Stimulated activated memory B cell treated with anti-CD40 and anti-IgM and Interleukin-4, amounts not matched to agents 10 μg/mL and 1 μg/mL and 100 μg/mL, for 72 hours (primary cell): ENCODE results near the gene IPMK.
"Not testable (repeated sequence)": the region's sequence is repeated elsewhere in the genome, so short reads cannot be mapped to it uniquely, and the experiment has no call there.

Experiments
- ATAC-seq: fragments of 150-1000 bp; cut with Tn5 transposase; 2 replicates; pipeline ENCODE4 v1.10.0; 2021
- H3K27ac Mint-ChIP-seq: one replicate; pipeline ENCODE4 v1.8.0; 2022; ENCODE audit warnings: mild to moderate bottlenecking, mixed read lengths
- H3K27me3 Mint-ChIP-seq: one replicate; pipeline ENCODE4 v1.8.0; 2022; ENCODE audit warnings: mixed read lengths
- H3K36me3 Mint-ChIP-seq: one replicate; pipeline ENCODE4 v1.8.0; 2022; ENCODE audit warnings: mixed read lengths
- H3K4me1 Mint-ChIP-seq: one replicate; pipeline ENCODE4 v1.8.0; 2022; ENCODE audit warnings: mixed read lengths
- H3K4me3 Mint-ChIP-seq: one replicate; pipeline ENCODE4 v1.8.0; 2022; ENCODE audit warnings: mild to moderate bottlenecking, moderate library complexity, mixed read lengths
- H3K9me3 Mint-ChIP-seq: one replicate; pipeline ENCODE4 v1.8.0; 2022; ENCODE audit warnings: mixed read lengths

IPMK gene

DNA sequence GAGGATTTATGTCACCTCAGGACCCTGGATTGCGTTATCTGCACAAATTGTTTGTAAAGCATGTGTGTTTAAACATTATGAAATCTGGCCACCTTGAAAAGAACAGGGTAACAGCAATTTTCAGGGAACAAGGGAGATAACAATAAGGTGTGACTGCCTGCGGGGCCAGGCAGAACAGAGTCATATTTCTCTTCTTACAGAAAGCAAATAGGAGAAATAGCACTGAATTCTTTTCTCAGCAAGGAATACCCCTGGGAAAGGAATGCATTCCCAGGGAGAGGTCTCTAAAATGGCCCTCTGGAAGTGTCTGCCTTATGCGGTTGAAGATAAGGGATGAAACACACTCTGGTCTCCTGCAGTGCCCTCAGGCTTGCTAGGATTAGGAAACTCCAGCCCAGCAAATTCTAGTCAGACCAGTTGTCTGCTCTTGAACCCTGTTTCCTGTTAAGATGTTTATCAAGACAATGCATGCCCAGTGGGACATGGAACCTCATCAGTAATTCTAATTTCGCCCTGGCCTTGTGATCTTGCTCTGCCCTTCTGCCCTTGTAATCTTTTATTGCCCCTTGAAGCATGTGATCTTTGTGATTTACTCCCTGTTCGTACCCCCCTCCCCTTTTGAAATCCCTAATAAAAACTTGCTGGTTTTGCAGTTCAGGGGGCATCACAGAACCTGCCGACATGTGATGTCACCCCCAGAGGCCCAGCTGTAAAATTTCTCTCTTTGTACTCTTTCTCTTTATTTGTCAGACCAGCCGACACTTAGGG lies 11.5 kb downstream of the IPMK start:
- not testable (repeated sequence) for H3K4me3 Mint-ChIP-seq, H3K27ac Mint-ChIP-seq, H3K9me3 Mint-ChIP-seq, H3K27me3 Mint-ChIP-seq, ATAC-seq
- Mint-ChIP-seq H3K36me3 (peaks cover 19% of the 10 kb centered on the region), H3K4me1 (peaks cover 37% of the 10 kb centered on the region)

DNA sequence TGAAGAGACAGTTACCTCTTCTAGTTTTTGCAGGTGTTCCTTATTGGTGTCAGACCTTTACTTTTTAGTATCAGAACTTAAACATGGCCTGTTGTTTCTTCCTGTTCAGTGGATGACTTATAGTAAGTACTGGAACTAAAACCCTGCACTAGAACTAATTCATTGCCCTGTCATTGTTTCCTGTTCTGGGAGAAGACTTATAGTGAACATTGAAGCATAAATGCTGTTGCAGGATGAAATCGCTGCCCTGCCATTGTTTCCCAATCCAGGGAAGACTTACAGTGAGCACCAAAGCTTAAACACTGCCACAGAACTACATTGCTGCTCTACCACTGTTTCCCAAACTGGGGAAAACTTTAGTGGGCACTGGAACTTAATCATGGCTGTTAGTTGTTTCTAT lies 13.1 kb downstream of the IPMK start:
- no peak for ATAC-seq
- Mint-ChIP-seq H3K4me1 (peaks cover 33% of the 10 kb centered on the region), H3K9me3 (peaks cover 3% of the 10 kb centered on the region), H3K36me3 (peaks cover 19% of the 10 kb centered on the region), H3K4me3 (no peak overlapping the region), H3K27ac (no peak overlapping the region), H3K27me3 (no peaks in the 10 kb centered on the region)

DNA sequence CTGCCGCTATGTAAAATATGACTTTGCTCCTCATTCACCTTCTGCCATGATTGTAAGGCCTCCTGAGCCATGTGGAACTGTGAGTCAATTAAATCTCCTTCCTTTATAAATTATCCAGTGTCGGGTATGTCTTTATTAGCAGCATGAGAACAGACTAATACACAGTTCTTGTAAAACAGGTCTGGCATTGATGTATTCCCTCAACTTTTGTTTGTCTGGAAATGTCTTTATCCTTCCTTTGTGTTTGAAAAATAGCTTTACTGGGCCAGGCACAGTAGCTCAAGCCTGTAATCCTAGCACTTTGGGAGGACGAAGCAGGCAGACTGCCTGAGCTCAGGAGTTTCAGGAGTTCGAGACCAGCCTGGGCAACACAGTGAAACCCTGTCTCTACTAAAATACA lies 14.5 kb downstream of the IPMK start:
- H3K4me1 Mint-ChIP-seq, result peaks cover 27% of the 10 kb centered on the region
- H3K27ac Mint-ChIP-seq, result no peak overlapping the region
- ATAC-seq, result no peak
- no peak overlapping the region for H3K4me3 Mint-ChIP-seq
- H3K27me3 Mint-ChIP-seq, result no peaks in the 10 kb centered on the region
- H3K9me3 Mint-ChIP-seq, result peaks cover 5% of the 10 kb centered on the region
- H3K36me3 Mint-ChIP-seq, result peaks cover 18% of the 10 kb centered on the region

DNA sequence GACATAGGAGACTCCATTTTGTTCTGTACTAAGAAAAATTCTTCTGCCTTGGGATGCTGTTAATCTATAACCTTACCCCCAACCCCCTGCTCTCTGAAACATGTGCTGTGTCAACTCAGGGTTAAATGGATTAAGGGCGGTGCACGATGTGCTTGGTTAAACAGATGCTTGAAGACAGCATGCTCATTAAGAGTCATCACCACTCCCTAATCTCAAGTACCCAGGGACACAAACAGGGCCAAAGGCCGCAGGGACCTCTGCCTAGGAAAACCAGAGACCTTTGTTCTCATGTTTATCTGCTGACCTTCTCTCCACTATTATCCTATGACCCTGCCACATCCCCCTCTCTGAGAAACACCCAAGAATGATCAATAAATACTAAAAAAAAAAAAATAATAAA lies 23.0 kb downstream of the IPMK start:
- H3K4me1 Mint-ChIP-seq, result peaks cover 43% of the 10 kb centered on the region
- peaks cover 41% of the 10 kb centered on the region for H3K36me3 Mint-ChIP-seq
- H3K27ac Mint-ChIP-seq, H3K27me3 Mint-ChIP-seq, H3K9me3 Mint-ChIP-seq, H3K4me3 Mint-ChIP-seq, ATAC-seq: not testable (repeated sequence)

DNA sequence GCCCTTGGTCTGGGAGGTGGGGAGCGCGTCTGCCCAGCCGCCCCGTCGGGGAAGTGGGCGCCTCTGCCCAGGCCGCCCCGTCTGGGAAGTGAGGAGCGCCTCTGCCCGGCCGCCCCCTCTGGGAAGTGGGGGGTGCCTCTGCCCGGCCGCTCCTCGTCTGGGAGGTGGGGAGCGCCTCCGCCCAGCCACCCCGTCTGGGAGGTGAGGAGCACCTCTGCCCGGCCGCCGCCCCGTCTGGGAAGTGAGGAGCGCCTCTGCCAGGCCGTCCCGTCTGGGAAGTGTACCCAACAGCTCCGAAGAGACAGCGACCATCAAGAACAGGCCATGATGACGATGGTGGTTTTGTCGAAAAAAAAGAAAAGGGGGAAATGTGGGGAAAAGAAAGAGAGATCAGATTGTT lies 23.5 kb downstream of the IPMK start:
- H3K4me1 Mint-ChIP-seq, result peaks cover 47% of the 10 kb centered on the region

DNA sequence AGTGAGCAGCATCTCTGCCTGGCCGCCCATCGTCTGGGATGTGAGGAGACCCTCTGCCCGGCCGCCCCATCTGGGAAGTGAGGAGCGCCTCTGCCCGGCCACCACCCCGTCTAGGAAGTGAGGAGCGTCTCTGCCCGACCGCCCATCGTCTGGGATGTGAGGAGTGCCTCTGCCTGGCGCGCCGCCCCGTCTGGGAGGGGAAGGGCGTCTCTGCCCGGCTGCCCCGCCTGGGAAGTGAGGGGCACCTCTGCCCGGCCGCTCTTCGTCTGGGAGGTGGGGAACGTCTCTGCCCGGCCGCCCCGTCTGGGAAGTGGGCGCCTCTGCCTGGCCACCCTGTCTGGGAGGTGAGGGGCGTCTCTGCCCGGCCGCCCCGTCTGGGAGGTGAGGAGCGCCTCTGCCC lies 23.9 kb downstream of the IPMK start:
- H3K27ac Mint-ChIP-seq, H3K9me3 Mint-ChIP-seq, H3K27me3 Mint-ChIP-seq, H3K4me3 Mint-ChIP-seq, ATAC-seq: not testable (repeated sequence)
- Mint-ChIP-seq H3K36me3 (peaks cover 40% of the 10 kb centered on the region), H3K4me1 (peaks cover 49% of the 10 kb centered on the region)

More for the DNA sequence above, 23.5 kb downstream of the IPMK start:
- H3K36me3 Mint-ChIP-seq, result peaks cover 41% of the 10 kb centered on the region
- H3K27me3 Mint-ChIP-seq, ATAC-seq, H3K9me3 Mint-ChIP-seq, H3K27ac Mint-ChIP-seq, H3K4me3 Mint-ChIP-seq: not testable (repeated sequence)

DNA sequence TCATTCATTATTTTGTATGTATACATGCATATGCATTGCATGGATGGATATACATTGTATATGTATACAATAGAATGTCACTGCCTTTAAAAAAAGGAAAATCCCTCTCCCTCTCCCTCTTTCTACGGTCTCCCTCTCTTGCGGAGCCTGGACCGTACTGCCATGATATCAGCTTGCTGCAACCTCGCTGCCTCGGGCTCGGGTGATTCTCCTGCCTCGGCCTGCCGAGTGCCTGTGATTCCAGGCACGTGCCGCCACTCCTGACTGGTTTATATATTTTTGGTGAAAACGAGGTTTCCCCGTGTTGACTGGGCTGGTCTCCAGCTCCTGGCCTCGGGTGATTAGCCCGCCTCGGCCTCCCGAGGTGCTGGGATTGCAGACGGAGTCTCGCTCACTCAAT lies 24.4 kb downstream of the IPMK start:
- Mint-ChIP-seq H3K36me3 (peaks cover 35% of the 10 kb centered on the region), H3K4me3 (no peak overlapping the region), H3K27ac (no peak overlapping the region), H3K27me3 (no peaks in the 10 kb centered on the region), H3K9me3 (no peaks in the 10 kb centered on the region), H3K4me1 (peaks cover 49% of the 10 kb centered on the region)
- ATAC-seq, result no peak

DNA sequence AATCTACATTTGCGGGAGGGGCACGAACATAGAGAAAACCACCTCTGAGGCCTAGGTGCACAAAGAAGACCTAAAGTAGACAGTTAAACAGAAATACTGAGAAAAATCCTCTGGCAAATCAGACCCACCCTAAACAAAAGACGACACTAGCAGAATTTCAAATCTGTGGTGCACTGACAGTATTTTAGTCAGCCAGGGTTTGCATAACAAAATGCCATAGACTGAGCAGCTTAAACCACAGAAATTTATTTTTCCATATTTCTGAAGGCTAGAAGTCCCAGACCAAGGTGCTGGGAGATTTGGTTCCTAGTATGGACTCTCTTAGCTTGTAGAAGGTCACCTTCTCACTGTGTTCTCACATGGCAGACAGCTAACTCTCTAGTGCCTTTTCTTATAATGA lies 26.3 kb downstream of the IPMK start:
- Mint-ChIP-seq H3K36me3 (peaks cover 48% of the 10 kb centered on the region), H3K4me3 (no peak overlapping the region), H3K27me3 (no peaks in the 10 kb centered on the region), H3K4me1 (peaks cover 49% of the 10 kb centered on the region), H3K9me3 (no peaks in the 10 kb centered on the region), H3K27ac (no peak overlapping the region)
- ATAC-seq, result no peak

DNA sequence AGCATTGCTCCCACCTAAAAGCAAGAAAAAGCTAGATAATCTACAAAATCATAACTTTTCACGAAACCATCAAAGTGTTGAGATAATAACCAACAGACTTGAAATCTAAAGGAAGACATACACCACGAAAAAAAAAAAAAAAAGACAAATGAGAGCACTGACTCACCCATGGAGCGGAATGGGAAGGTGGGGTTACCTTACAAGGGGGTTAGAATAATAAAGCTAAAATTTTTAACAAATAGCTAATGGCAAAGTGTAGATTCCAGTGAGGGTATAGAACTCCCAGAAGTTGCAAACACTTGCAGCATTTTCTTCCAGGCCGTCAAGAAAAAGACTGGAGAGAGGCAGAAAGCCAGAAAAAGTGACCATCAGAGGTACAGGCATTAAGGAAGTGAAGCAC lies 27.2 kb downstream of the IPMK start:
- no peaks in the 10 kb centered on the region for H3K27me3 Mint-ChIP-seq
- H3K4me3 Mint-ChIP-seq, result no peak overlapping the region
- H3K9me3 Mint-ChIP-seq, result no peaks in the 10 kb centered on the region
- no peak for ATAC-seq
- no peak overlapping the region for H3K27ac Mint-ChIP-seq
- H3K4me1 Mint-ChIP-seq, result peaks cover 48% of the 10 kb centered on the region
- H3K36me3 Mint-ChIP-seq, result peaks cover 48% of the 10 kb centered on the region

DNA sequence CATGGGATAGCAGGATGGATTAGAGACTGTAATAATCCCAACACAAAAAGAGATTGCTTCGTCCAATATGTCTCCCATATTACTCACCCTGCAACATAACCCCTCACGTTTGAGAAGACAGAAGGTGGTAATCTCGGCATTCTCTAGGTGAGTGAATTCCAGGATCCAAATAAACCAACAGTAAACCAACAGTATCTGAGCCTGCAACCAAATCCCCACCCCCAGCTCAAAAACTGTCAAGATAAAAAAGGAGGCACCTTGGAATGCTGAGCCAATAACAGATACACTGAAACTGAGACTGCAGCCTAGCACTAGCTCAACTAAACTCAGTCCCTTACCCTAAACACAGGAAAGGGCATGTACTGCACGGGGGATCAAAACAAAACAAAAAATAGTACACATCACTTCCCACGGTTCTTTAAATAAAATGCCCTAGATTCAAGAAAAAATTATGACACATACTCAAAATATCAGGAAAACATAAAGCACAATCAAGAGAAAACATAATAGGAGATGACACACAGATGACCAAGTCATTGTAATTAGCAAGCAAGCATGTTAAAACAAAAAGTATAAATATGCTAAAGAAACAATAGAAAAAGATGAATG lies 28.0 kb downstream of the IPMK start:
- no peak overlapping the region for H3K27ac Mint-ChIP-seq
- ATAC-seq, result no peak
- H3K4me1 Mint-ChIP-seq, result peaks cover 43% of the 10 kb centered on the region
- H3K4me3 Mint-ChIP-seq, result no peak overlapping the region
- H3K36me3 Mint-ChIP-seq, result peaks cover 51% of the 10 kb centered on the region
- H3K27me3 Mint-ChIP-seq, result no peaks in the 10 kb centered on the region
- H3K9me3 Mint-ChIP-seq, result no peaks in the 10 kb centered on the region

DNA sequence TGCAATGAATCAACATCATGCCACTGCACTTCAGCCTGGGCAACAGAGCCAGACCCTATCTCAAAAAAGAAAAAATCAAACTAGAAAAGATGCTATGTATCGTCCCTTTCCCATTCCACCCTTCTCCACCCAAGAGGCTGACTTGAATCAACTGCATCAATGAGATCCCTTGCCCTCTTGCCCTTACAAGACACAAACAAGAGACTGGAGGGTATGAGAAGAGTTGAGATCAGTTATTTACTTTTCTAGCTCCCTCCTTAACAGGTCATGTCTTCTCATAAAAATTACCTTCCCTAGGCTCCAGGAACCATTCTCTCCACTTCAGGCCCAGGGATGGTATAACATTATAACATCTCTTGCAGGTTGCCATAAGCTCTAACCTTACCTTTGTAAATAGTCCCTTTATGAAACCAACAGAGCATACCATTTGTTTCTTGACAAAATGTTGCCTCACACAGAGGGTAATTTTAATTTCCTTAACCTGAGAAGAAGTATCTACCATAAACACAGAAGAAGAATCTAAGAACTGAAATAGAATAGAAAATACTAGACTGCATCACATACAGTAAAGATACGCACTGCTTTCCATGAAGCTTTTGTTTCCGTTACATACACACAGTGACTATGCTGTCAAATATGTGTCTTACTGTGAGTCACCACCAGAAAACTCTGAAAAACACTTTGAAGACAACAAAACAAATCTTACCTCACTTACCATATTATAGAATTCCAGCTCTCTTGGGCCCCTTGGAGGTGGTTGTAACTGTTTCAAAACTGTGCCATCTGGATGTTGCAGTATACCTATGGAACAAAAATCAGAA lies 30.5 kb downstream of the IPMK start:
- H3K27ac Mint-ChIP-seq, result no peak overlapping the region
- H3K27me3 Mint-ChIP-seq, result no peaks in the 10 kb centered on the region
- peaks cover 47% of the 10 kb centered on the region for H3K4me1 Mint-ChIP-seq
- peaks cover 62% of the 10 kb centered on the region for H3K36me3 Mint-ChIP-seq
- no peak for ATAC-seq
- H3K9me3 Mint-ChIP-seq, result no peaks in the 10 kb centered on the region
- H3K4me3 Mint-ChIP-seq, result no peak overlapping the region

DNA sequence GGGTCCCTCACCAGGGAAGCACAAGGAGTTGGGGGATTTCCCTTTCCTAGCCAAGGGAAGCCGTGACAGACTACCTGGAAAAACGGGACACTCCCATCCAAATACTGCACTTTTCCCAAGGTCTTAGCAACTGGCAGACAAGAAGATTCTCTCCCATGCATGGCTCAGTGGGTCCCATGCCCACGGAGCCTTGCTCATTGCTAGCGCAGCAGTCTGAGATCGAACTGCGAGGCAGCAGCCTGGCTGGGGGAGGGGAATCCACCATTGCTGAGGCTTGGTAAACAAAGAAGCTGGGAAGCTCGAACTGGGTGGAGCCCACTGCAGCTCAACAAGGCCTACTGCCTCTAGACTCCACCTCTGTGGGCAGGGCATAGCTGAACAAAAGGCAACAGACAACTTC lies 37.8 kb downstream of the IPMK start:
- H3K4me1 Mint-ChIP-seq, result peaks cover 16% of the 10 kb centered on the region
- H3K36me3 Mint-ChIP-seq, result peaks cover 84% of the 10 kb centered on the region
- H3K9me3 Mint-ChIP-seq, H3K27me3 Mint-ChIP-seq, H3K27ac Mint-ChIP-seq, ATAC-seq, H3K4me3 Mint-ChIP-seq: not testable (repeated sequence)

DNA sequence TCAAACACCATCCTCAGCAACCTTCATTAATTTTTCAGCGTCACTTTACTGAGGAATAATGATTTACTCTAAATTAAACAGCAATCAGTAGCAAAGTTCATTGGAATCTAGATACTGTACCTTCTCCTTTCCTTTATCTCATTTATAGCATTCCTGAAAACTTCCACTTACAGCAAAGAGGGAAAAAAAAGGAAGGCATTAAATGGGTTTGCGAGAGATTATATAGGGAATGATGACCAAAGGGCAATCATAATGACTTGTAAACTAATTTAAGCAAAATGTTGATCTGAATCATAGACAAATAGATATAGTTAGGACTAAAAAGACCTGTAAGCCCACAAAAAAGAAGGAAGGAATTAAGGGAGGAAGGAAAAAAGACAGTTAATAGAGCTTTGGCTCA lies 42.0 kb downstream of the IPMK start:
- Mint-ChIP-seq H3K36me3 (peaks cover 61% of the 10 kb centered on the region), H3K9me3 (no peaks in the 10 kb centered on the region), H3K4me3 (no peak overlapping the region), H3K27ac (no peak overlapping the region), H3K27me3 (no peaks in the 10 kb centered on the region), H3K4me1 (no peaks in the 10 kb centered on the region)
- ATAC-seq, result no peak

DNA sequence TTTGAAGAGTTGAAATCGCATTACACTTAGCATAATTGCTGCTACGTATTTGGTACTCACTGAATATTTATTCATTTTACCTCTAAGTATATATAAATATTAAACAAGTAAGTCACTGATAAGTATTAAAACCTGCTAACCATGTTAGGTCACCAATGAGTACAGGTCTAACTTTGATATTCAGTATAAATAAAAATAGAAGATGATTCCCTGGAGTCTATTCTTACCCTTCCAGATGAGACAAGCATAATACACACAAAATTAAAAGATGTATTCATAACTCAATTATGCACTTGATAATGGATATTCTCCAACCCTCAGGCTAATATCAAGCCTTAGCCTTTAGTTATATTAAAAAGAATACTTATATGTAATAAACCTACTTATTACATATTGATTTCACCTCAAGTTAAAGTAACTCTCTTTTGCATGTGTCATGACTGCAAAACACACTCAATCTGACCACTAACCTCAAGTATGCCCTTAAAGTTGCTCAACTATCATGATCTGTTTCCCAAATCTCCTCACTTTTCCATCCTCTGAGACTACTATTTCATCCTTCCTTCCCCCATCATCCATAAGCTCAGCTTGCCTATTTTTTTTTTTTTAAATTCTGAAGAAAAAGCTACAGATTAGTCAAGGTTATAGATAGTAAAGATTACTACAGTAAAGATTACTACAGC lies 46.8 kb downstream of the IPMK start:
- no peak for ATAC-seq
- no peak overlapping the region for H3K4me3 Mint-ChIP-seq

DNA sequence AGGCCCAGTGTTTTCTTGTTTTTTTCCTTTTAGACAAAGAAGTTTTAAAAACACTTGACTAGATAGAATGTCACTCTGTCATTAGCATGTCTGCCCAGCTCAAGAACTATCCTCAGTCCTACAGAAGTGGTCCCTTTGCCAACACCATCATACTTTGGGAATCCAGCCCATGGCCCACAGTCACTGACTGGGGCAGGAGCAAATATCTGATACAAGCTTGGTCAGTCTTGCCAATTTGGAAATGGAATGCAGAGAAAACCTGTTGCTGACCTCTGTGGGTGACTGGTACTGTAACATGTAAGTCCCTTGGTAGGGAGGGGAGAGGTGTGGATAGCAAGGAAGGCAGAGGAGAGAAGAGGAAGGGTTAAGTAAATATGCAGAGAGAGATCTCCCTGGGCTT lies 47.8 kb downstream of the IPMK start:
- H3K9me3 Mint-ChIP-seq, result no peaks in the 10 kb centered on the region
- H3K27me3 Mint-ChIP-seq, result no peaks in the 10 kb centered on the region
- no peak for ATAC-seq
- no peak overlapping the region for H3K4me3 Mint-ChIP-seq
- H3K36me3 Mint-ChIP-seq, result peaks cover 33% of the 10 kb centered on the region
- H3K4me1 Mint-ChIP-seq, result no peaks in the 10 kb centered on the region
- no peak overlapping the region for H3K27ac Mint-ChIP-seq

More for the DNA sequence above, 46.8 kb downstream of the IPMK start:
- no peaks in the 10 kb centered on the region for H3K4me1 Mint-ChIP-seq
- no peak overlapping the region for H3K27ac Mint-ChIP-seq
- peaks cover 36% of the 10 kb centered on the region for H3K36me3 Mint-ChIP-seq
- H3K9me3 Mint-ChIP-seq, result no peaks in the 10 kb centered on the region
- no peaks in the 10 kb centered on the region for H3K27me3 Mint-ChIP-seq
